ENCODE measurements around the gene RLF.

RLF gene

DNA sequence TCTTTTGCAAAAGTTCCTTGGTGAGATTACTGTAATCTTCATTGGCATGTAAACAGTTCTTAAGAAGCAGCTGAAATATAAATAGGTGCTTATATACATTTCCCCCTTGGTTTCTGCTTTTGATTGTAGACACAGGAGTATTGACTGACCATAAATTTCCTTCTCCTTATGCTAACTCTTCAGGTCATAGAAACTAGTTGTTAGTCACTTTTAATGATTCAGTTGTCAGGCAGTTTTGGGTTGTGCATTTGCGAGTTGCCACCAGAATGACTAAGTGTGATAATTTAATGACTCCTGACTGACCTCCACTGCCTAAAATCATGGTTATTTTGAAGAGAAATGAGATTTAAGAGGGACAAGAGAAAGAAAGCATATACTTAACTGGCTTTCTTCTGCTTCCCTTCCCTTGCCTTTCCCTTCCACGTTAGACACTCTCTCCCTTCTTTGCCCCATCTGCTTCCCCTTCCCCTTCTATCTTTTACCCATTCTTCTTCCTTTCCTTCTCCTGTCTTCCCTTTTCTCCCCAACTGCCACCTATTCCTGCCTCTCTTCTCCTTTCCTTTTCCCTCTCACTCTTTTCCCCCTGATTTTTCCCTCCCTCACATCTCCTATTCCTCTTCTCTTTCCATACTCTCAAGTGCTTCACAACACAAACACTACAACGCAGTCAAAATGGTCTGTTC lies 109.1 kb downstream of the RLF start:
- no peak for DNase-seq (ENCODE audit: low read depth in 2 of 2)

DNA sequence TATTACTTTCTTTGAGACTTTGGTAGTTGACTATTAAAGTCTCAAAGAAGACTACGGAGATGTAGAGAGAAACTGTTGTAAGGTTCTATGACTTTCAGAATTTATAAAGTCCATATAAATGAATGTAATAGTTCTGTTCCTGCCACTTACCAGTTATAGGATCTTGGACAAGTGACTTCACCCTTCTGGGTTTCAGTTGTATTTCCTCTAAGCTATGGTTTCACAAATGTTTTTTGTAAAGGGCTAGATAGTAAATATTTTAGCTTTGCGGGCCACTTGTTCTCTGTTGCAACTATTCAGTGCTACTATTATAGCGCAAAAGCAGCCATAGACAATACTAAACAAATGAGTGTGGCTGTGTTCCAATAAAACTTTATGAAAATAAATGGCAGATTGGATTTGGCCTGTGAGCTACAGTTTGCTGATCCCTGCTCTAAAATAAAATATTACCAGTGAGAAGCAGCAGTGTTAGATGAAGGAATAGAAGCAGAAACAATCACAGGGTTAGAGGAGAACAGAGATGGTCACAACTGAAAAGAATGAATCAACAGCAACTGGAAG lies 111.5 kb downstream of the RLF start:
- no peak for DNase-seq (ENCODE audit: low read depth in 2 of 2)

DNA sequence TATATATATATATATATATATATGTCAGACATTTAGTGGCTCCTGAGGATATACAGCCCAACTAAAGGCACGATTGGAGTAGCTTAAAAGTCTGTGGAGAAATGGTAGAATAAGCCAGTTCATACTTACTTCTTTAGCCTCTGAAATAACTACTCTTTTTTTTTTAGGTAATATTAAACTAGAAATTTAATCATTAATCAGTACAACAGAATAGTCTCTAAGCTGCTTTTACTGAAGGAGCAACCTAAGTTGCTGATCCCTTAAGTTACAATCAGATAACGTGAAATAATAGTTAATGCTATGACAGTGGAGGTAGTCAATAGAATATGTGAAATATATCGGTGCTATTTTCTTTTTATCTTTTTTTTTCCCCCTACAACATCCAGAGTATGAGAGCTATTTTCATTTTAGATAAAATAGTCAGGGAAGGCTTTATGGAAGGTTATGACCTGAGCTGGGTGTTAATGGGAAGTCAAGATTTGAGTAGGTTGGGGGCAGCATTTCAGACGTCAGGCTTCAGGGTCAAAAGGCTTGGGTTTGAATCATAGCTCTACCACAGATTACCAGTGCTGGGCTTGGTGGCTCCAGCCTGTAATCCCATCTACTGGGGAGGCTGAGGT lies 112.5 kb downstream of the RLF start:
- no peak for DNase-seq (ENCODE audit: low read depth in 2 of 2)

DNA sequence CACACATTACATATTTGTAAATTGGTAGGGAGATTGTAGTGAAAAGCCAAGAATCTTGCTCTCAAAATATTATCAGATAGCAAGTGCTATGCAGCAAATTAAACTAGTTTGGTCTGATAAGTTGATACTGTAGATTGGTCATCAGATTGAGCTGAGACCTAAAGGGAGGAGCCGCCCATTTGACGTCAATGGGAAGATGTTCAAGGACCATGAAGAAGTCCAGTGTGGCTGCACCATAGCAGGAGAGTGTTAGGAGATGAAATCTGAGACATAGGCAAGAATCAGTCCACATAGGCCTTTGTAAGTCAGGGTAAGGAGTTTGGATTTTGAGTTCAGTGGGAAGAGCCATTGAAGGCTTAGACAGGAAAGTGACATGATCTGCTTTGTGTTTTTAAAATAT lies 113.1 kb downstream of the RLF start:
- no peak for DNase-seq (ENCODE audit: low read depth in 2 of 2)

DNA sequence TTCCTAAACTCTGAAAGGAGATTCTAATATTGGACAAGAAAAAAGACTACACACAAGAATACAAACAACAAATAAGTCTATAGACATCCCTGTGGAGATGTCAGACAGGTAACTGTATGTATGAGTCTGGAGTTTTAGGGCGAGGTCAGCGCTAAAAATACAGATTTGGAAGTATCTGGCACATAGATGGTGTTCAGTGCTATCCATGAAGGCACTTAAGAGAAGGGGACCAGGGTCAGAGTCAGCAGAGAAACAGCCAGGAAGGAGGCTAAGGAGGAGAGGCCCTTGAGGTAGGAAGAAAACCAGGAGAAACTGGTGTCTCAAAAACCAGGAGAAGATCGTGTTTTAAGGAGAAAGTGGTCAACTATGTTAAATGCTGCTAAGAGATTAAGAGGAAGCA lies 114.9 kb downstream of the RLF start:
- DNase-seq (ENCODE audit: low read depth in 2 of 2): no peak

DNA sequence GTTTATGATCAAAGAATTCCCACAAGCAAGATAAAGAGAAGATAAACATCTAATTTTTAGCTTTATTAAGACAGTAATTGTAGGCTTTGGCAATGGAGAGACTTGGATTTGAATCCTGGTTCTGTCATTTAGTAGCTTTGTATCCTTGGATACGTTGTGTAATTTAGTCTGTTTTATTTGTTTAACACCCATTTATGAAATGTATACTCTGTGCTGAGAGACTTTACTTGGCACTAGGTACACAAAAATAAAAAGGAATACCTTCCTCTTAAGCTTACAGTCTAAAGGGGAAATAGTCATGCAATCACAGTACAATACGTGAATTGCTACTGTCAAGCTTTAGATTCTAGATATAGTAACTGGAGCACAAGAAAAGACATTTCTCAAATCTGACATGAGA lies 120.7 kb downstream of the RLF start:
- no peak for DNase-seq (ENCODE audit: low read depth in 2 of 2)

All from fibroblast of skin of left quadriceps (primary cell).